SK-MEL-5 (cell line): ENCODE measurements around the gene RNF217. TPM values are rescaled to one million over a fixed set of nuclear protein-coding genes. Genes with fewer than 3 reads are reported as not detected.
"Not testable (repeated sequence)": the region's sequence is repeated elsewhere in the genome, so short reads cannot be mapped to it uniquely, and the experiment has no call there.

ENCODE experiments used
- DNase-seq: peaks from one replicate; pipeline ENCODE4 v3.0.0-alpha.2; 2016; ENCODE audit warnings: low read depth, low spot score
- in situ Hi-C: cut with HindIII; loops from 2 replicates; pipeline ENCODE4 v1.10.0; 2016; ENCODE audit warnings: low sequenced_read_pairs, high pct_unique_total_duplicates, low pct_unique_long_range_greater_than_20kb
- polyA plus RNA-seq, 2 experiments: library from polyadenylated mRNA; depleted of rRNA; stranded (reverse); fragments of >200 nt; gene quantifications; 2 replicates each; pipeline ENCODE4 v1.2.3, GENCODE V29; 2015
- total RNA-seq: library from RNA; depleted of rRNA; stranded (reverse); fragments of >200 nt; shearing (Covaris generic); gene quantifications from 2 replicates; pipeline ENCODE4 v1.2.3, GENCODE V29; 2014; rRNA removed

RNF217 gene
- 11.0 and 13.0 TPM in 2 replicates for total RNA-seq
- 5.0 and 6.4 TPM in 2 replicates for polyA plus RNA-seq (2015; cell fraction: cytosol; rRNA removed)
- 48.3 and 71.9 TPM in 2 replicates for polyA plus RNA-seq (2015; cell fraction: nucleus; rRNA removed)

GRCh38 chr6:124961777-124962638 lies at the start of gene RNF217:
Gene RNF217 (plus strand): TSS chr6:124962437. CDS start chr6:124962545, 108 bp downstream.
- in situ Hi-C loops: no loop called here
- DNase-seq: peak; percentile 39

GRCh38 chr6:124913056-124913455 lies 49.2 kb upstream of the RNF217 start:
- no peak for DNase-seq
- in situ Hi-C loops: no loop called here

- DNase-seq: no peak
- in situ Hi-C loops: no loop called here
Observed at GRCh38 chr6:124917769-124918168, 44.5 kb upstream of the RNF217 start.

- in situ Hi-C loops, DNase-seq: not testable (repeated sequence)
Observed at GRCh38 chr6:124919703-124920102, 42.5 kb upstream of the RNF217 start.

GRCh38 chr6:124924333-124924759 lies 37.9 kb upstream of the RNF217 start:
- in situ Hi-C loops: no loop called here
- no peak for DNase-seq

- in situ Hi-C loops: no loop called here
- no peak for DNase-seq
Observed at GRCh38 chr6:124926435-124926834, 35.8 kb upstream of the RNF217 start.

- peak; percentile 77 for DNase-seq
- in situ Hi-C loops: no loop called here
Observed at GRCh38 chr6:124927806-124928205, 34.4 kb upstream of the RNF217 start.

GRCh38 chr6:124928851-124929250 lies 33.4 kb upstream of the RNF217 start:
- in situ Hi-C loops: no loop called here
- no peak for DNase-seq

GRCh38 chr6:124937645-124938044 lies 24.6 kb upstream of the RNF217 start:
- in situ Hi-C loops: no loop called here
- no peak for DNase-seq

GRCh38 chr6:124941259-124941658 lies 21.0 kb upstream of the RNF217 start:
- DNase-seq: no peak
- in situ Hi-C loops: no loop called here

GRCh38 chr6:124943658-124944057 lies 18.6 kb upstream of the RNF217 start:
- DNase-seq: no peak
- in situ Hi-C loops: no loop called here

GRCh38 chr6:124947971-124948451 lies 14.2 kb upstream of the RNF217 start:
- DNase-seq: no peak
- in situ Hi-C loops: no loop called here

- no peak for DNase-seq
- in situ Hi-C loops: no loop called here
Observed at GRCh38 chr6:124949706-124950105, 12.5 kb upstream of the RNF217 start.

GRCh38 chr6:124953808-124954207 lies 8.4 kb upstream of the RNF217 start:
- in situ Hi-C loops: no loop called here
- no peak for DNase-seq

- in situ Hi-C loops: no loop called here
- DNase-seq: no peak
Observed at GRCh38 chr6:124955108-124955856, 7.0 kb upstream of the RNF217 start.

- in situ Hi-C loops: no loop called here
- no peak for DNase-seq
Observed at GRCh38 chr6:124956018-124956417, 6.2 kb upstream of the RNF217 start.

- no peak for DNase-seq
- in situ Hi-C loops: no loop called here
Observed at GRCh38 chr6:124958149-124958548, 4.1 kb upstream of the RNF217 start.

- DNase-seq: no peak
- in situ Hi-C loops: no loop called here
Observed at GRCh38 chr6:124958759-124959354, 3.4 kb upstream of the RNF217 start.
